ENCODE results near the gene CIZ1.

CIZ1 gene

DNA sequence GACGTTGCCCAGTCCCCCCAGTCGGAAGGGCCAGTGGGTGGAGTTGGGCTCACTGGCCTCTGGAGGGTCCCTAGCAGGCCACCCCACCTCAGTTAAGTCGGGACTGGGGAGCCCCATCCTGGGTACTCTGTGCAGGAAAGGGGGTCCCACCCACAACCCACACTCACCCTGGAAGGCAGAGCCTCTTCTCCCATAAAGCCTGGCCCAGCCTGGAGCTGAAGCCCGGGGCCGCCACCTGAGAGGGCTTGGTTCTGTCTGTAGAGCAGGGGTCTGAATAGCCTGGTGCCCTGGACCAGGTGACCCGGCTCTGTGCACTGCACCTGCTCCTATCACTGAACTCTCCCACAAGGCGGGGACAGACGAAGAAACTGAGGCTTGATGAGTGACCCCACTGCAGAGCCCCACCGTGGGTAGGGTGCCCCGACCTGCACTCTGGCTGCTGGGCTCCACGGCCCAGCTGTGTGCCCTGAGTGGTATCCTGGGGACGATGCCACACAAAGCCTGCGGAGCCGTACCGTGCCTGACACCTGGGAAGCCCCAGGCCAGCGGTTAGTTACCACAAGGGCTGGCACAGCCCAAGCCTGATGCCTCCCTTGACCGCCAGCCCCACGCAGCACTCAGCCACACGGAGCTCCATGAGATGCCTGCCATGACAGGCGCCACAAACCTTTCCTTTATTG lies 71.2 kb downstream of the CIZ1 start:
- no peak for DNase-seq (ENCODE audit: low read depth, low spot score)
- in situ Hi-C loops (cut with HindIII; ENCODE audit: low sequenced_read_pairs): no loop called here
- no peak overlapping the region for H3K4me3 ChIP-seq (ENCODE audit: low read depth, low read length)
- TF ChIP-seq, protein P1, sequence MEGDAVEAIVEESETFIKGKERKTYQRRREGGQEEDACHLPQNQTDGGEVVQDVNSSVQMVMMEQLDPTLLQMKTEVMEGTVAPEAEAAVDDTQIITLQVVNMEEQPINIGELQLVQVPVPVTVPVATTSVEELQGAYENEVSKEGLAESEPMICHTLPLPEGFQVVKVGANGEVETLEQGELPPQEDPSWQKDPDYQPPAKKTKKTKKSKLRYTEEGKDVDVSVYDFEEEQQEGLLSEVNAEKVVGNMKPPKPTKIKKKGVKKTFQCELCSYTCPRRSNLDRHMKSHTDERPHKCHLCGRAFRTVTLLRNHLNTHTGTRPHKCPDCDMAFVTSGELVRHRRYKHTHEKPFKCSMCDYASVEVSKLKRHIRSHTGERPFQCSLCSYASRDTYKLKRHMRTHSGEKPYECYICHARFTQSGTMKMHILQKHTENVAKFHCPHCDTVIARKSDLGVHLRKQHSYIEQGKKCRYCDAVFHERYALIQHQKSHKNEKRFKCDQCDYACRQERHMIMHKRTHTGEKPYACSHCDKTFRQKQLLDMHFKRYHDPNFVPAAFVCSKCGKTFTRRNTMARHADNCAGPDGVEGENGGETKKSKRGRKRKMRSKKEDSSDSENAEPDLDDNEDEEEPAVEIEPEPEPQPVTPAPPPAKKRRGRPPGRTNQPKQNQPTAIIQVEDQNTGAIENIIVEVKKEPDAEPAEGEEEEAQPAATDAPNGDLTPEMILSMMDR (IDR thresholded peaks at IDR 0.05; ENCODE audit: low read depth, low read length): no peak

DNA sequence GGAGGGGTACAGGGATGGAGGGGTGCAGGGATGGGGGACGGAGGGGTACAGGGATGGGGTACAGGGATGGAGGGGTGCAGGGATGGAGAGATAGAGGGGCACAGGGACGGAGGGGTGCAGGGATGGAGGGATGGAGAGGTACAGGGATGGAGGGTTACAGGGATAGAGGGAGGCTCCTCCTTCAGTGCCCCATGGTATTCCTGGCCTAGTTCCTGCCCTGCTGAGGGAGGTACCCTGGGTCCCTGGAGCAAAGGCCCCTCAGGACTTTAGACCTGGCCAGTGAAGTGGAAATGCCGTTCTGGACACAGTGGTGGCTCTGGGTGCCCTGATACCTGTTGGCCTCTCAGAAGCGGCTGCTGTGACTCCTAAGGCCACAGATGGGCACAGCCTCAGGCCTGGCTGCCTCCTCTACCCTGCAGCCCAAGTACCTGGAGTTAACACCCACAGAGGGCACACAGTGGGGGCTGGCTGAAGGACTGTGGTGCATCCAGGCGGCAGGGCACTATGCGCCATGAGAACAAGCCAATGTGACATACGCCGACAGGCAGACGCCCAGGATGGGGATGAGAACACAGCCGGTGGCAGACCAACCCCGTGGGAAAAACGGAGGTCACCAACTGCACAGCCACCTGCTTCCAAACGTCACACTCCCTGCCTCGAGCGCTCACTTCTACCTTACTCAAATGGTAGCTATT lies 72.3 kb downstream of the CIZ1 start:
- in situ Hi-C loops (cut with HindIII; ENCODE audit: low sequenced_read_pairs): no loop called here
- H3K4me3 ChIP-seq (ENCODE audit: low read depth, low read length): no peak overlapping the region
- DNase-seq (ENCODE audit: low read depth, low spot score): no peak
- TF ChIP-seq, protein P1 (IDR thresholded peaks at IDR 0.05; ENCODE audit: low read depth, low read length): no peak

DNA sequence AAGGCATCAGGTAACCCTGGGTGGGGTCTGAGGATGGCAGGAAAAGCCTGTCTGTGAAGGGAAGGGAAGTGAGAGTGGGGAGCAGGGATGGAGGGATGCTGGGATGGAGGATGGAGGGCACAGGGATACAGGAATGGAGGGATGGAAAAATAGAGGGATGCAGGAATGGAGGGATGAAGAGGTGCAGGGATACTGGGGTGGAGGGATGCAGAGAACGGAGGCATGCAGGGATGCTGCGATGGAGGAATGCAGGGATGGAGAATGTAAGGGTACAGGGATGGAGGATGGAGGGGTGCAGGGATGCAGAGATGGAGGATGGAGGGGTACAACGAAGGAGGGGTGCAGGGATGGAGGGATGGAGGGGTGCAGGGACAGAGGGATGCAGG lies 72.9 kb downstream of the CIZ1 start:
- no peak for DNase-seq (ENCODE audit: low read depth, low spot score)
- in situ Hi-C loops (cut with HindIII; ENCODE audit: low sequenced_read_pairs): no loop called here
- TF ChIP-seq, protein P1 (IDR thresholded peaks at IDR 0.05; ENCODE audit: low read depth, low read length): no peak
- H3K4me3 ChIP-seq (ENCODE audit: low read depth, low read length): no peak overlapping the region

DNA sequence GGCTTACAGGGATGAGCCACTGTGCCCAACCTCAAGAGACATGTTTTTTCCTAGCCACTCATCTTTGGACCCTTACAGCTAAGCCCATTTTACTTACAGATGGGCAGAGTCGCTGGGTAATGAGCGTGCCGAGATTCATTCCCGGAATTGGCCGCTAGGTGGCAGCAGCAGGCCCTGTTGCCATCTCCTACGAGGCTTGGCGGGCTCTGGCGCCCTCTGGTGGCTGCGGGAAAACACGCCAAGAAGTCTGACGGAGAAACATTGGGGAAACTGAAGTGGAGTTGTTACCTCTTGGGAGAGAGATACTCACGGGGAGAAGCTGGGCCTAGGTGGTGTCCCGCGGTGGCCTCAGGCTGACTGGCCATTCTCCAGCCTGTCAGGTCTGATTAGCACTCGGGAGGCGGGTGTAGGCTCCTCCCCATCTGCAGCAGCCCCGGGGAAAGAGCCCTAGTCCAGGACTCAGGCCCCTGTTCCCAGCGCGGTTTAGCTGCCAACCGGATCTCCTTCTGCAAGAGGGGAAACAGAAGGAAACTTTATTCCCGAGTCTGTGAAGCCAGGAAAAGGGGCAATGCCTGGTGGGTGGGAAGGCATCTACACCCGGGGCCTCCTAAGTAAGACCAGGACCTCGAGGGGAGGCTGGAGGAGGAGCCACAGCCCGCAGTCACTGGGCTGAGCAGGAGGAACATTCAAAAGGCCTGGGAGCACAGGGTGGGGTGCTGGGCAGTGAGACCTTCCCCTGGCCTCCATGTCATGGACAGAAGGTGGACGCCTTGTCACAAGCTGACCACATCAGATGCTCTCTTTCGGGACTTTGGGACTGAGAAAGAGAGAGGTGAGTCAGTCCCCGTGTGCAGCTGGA lies 73.5 kb downstream of the CIZ1 start:
- TF ChIP-seq, protein P1 (IDR thresholded peaks at IDR 0.05; ENCODE audit: low read depth, low read length): peak; percentile 100
- DNase-seq (ENCODE audit: low read depth, low spot score): peak; percentile 87
- in situ Hi-C loops (cut with HindIII; ENCODE audit: low sequenced_read_pairs): no loop called here
- no peak overlapping the region for H3K4me3 ChIP-seq (ENCODE audit: low read depth, low read length)

DNA sequence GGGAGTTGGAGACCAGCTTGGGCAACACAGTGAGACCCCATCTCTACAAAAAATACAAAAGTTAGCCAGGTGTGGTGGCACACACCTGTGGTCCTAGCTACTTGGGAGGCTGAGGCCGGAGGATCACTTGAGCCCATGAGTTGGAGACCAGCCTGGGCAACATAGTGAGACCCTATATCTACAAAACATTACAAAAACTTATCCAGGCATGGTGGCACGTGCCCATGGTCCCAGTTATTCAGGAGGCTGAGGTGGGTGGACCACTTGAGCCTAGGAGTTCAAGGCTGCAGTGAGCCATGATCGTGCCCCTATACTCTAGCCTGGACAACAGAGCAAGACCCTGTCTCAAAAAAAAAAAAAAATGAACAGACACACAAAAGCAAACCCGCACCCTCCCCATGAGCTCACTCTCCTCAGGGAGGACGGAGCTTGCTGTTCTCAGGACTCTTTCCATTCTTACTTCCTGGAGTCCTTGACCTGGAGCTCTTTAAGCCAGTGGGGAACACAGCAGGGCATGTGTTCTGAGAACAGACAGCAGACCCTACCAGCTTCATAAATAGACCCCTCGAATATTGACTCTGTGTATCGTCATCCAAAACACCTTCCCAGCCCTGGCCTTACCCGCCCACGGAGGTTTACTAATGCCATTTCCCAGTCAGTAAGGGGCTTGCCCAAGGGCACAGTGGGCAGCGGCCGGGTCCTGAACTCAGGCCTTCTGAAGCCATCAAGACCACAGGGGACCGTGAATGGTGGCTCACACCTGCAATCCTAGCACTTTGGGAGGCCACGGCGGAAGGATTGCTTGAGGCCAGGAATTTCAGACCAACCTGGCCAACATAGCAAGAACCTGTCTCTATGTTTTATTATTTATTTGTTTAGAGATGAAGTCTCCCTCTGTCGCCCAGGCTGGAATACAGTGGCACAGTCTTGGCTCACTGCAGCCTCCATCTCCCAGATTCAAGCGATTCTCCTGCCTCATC lies 75.0 kb downstream of the CIZ1 start:
- in situ Hi-C loops (cut with HindIII; ENCODE audit: low sequenced_read_pairs): no loop called here
- no peak for DNase-seq (ENCODE audit: low read depth, low spot score)
- H3K4me3 ChIP-seq (ENCODE audit: low read depth, low read length): no peak overlapping the region
- TF ChIP-seq, protein P1 (IDR thresholded peaks at IDR 0.05; ENCODE audit: low read depth, low read length): no peak

All from astrocyte of the spinal cord (primary cell).